GM18520 (cell line): Measurements from ENCODE around the gene BTBD16.

Source experiments
- ATAC-seq: cut with Tn5 transposase; IDR thresholded peaks from one replicate; pipeline ENCODE4 v1.9.1; 2021; ENCODE audit not compliant: unreplicated experiment

The BTBD16 gene

GRCh38 chr10:122362621-122363020 lies 91.5 kb downstream of the BTBD16 start:
- no peak for ATAC-seq

GRCh38 chr10:122363311-122363710 lies 92.2 kb downstream of the BTBD16 start:
- ATAC-seq, result no peak

- ATAC-seq, result no peak
Measured at GRCh38 chr10:122363722-122364463, 92.8 kb downstream of the BTBD16 start.

- no peak for ATAC-seq
Measured at GRCh38 chr10:122368502-122369254, 97.6 kb downstream of the BTBD16 start.

- ATAC-seq, result no peak
Measured at GRCh38 chr10:122373108-122373507, 102.0 kb downstream of the BTBD16 start.

GRCh38 chr10:122373721-122374120 lies 102.6 kb downstream of the BTBD16 start:
- ATAC-seq, result no peak

- peak; percentile 66 for ATAC-seq
Measured at GRCh38 chr10:122374237-122374858, 103.3 kb downstream of the BTBD16 start, which contains the start of gene PLEKHA1. TSS of gene PLEKHA1 (plus strand) at chr10:122374708. CDS start at chr10:122393201, 18,493 bp downstream.

- ATAC-seq, result peak; percentile 44
Measured at GRCh38 chr10:122374859-122375678, 104.0 kb downstream of the BTBD16 start.

GRCh38 chr10:122375679-122376160 lies 104.6 kb downstream of the BTBD16 start:
- ATAC-seq, result no peak

- no peak for ATAC-seq
Measured at GRCh38 chr10:122376364-122376961, 105.4 kb downstream of the BTBD16 start.

- ATAC-seq, result no peak
Measured at GRCh38 chr10:122379041-122379440, 107.9 kb downstream of the BTBD16 start.

- ATAC-seq, result no peak
Measured at GRCh38 chr10:122379537-122379936, 108.4 kb downstream of the BTBD16 start.

- no peak for ATAC-seq
Measured at GRCh38 chr10:122380703-122381102, 109.6 kb downstream of the BTBD16 start.

GRCh38 chr10:122381680-122382079 lies 110.6 kb downstream of the BTBD16 start:
- ATAC-seq, result no peak

GRCh38 chr10:122386514-122386913 lies 115.4 kb downstream of the BTBD16 start:
- no peak for ATAC-seq

GRCh38 chr10:122387572-122387971 lies 116.5 kb downstream of the BTBD16 start:
- no peak for ATAC-seq
